HepG2 (cell line): Measurements from ENCODE around the gene SLC38A9.

Experiments used
- POLR2A ChIP-seq, 2 experiments: IDR thresholded peaks; 2 replicates each; pipeline ENCODE4 v1.6.1; 2011; ENCODE audit warnings: low read depth in 2 of 2, low read length in 2 of 2, mild to moderate bottlenecking in 1 of 2, moderate library complexity in 1 of 2; ENCODE audit not compliant: insufficient read depth in 1 of 2
- SIN3A ChIP-seq: IDR thresholded peaks from 2 replicates; pipeline ENCODE4 v1.6.1; 2011; ENCODE audit warnings: low read depth, mild to moderate bottlenecking, control low read depth, low read length, borderline replicate concordance
- SRF ChIP-seq: IDR thresholded peaks from 2 replicates; pipeline ENCODE4 v1.6.1; 2011; ENCODE audit warnings: mild to moderate bottlenecking, low read depth, low read length, moderate library complexity
- ZNF225 ChIP-seq: sonication (generic); formaldehyde crosslinking; IDR thresholded peaks from 2 replicates; pipeline ENCODE4 v1.4.0; 2020; ENCODE audit warnings: mild to moderate bottlenecking, missing genetic modification reagents
- TF ChIP-seq, protein P1 (sequence below): sonication (generic); formaldehyde crosslinking; IDR thresholded peaks from 2 replicates; pipeline ENCODE4 v1.5.0; 2020; ENCODE audit warnings: mild to moderate bottlenecking, missing genetic modification reagents, moderate library complexity

GRCh38 chr5:55667938-55668337 lies 44.2 kb downstream of the SLC38A9 start:
- TF ChIP-seq SIN3A (no peak), ZNF225 (CRISPR knock-in tag) (no peak), SRF (no peak), POLR2A (IDR thresholded peaks at IDR 0.05; ENCODE audit: insufficient read depth in 1 of 2, low read depth in 2 of 2, low read length in 2 of 2) (no peak)
- TF ChIP-seq, protein P1, sequence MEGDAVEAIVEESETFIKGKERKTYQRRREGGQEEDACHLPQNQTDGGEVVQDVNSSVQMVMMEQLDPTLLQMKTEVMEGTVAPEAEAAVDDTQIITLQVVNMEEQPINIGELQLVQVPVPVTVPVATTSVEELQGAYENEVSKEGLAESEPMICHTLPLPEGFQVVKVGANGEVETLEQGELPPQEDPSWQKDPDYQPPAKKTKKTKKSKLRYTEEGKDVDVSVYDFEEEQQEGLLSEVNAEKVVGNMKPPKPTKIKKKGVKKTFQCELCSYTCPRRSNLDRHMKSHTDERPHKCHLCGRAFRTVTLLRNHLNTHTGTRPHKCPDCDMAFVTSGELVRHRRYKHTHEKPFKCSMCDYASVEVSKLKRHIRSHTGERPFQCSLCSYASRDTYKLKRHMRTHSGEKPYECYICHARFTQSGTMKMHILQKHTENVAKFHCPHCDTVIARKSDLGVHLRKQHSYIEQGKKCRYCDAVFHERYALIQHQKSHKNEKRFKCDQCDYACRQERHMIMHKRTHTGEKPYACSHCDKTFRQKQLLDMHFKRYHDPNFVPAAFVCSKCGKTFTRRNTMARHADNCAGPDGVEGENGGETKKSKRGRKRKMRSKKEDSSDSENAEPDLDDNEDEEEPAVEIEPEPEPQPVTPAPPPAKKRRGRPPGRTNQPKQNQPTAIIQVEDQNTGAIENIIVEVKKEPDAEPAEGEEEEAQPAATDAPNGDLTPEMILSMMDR (CRISPR knock-in tag), result no peak
